Stimulated activated CD8-positive, alpha-beta memory T cell treated with anti-CD3 and anti-CD28 coated beads, Interleukin-12 subunit alpha, Interleukin-12 subunit beta, amount 100 ng/mL, for 24 hours (primary cell): Measurements from ENCODE around the gene PFAS.

Source experiments
- DNase-seq: peaks from one replicate; pipeline ENCODE4 v3.0.0-alpha.2; 2020; ENCODE audit errors: extremely low read depth

The PFAS gene

GRCh38 chr17:8268550-8269298 lies 19.6 kb downstream of the PFAS start:
- DNase-seq, result no peak

DNA sequence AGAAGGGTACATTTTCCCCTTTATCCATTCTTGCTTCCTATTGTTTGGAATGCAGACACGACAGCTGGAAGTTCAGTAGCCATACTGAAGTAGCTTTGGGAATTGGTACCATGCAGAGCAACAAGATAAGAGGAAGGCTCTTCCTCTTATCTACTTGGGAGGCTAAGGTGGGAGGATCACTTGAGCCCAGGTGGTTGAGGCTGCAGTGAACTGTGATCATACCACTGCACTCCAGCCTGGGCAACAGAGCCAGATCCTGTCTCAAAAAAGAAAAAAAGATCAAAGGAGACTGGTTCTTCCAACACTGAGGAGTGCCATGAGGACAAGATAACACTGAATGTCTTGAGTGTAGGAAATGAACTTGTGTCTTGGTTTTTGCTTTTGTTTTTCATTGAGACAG lies 23.3 kb downstream of the PFAS start:
- no peak for DNase-seq

DNA sequence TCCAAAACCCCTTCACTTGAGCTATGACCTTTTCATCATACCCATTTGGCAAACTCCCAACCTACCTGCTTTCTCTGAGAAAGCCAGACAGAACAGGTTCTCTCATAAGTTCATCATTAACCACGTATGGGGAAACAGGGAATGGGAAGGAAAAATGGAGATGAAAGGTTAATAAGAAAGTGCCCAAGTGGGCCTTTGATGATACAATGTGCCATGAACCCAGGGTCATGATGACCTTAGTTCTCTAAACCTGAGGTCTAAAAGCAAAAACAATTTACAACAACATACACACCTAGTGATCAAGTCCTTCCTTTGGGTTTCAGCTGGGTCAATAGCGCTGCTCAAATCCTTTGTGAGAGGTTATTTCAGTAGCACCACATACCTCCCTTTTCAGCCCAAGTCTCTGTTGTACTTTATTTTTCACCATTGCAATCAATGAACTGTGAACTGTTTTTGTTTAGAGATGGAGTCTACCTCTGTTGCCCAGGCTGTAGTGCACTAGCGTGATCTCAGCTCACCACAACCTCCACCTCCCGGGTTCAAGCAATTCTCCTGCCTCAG lies 24.9 kb downstream of the PFAS start:
- no peak for DNase-seq

DNA sequence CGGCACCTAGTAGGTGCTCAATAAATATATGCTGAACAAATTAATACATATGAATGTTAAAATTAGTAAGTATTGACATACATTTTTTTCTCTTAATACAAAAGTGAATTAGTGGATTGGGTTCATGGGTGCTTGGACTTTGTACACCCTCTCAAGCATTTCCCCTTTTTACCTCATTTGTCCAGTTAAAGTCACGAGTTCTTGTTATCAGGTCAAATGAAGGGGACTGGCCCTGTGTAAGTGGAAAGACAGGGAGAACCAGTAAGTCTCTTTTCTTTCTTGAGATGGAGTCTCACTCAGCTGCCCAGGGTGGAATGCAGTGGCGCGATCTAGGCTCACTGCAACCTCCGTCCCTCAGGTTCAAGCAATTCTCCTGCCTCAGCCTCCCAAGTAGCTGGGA lies 25.7 kb downstream of the PFAS start:
- no peak for DNase-seq

GRCh38 chr17:8275421-8276290 lies 26.6 kb downstream of the PFAS start:
- DNase-seq, result no peak

GRCh38 chr17:8277317-8277716 lies 28.2 kb downstream of the PFAS start:
- no peak for DNase-seq

DNA sequence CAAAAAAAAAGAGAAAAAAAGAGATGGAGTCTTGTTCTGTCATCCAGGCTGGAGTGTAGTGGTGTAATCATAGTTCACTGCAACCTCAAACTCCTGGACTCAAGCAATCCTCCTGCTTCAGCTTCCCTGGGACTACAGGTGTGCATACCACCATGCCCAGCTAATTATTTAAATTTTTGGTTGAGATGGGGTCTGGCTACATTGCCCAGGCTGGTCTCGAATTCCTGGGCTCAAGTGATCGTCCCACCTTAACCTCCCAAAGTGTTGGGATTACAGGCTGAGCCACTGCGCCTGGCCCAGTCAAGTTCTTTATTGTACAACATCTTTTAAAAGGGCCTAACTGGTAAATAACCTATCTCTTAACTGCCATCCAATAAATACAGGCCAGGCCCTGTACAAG lies 33.3 kb downstream of the PFAS start:
- DNase-seq, result no peak

GRCh38 chr17:8283356-8283755 lies 34.3 kb downstream of the PFAS start:
- no peak for DNase-seq

DNA sequence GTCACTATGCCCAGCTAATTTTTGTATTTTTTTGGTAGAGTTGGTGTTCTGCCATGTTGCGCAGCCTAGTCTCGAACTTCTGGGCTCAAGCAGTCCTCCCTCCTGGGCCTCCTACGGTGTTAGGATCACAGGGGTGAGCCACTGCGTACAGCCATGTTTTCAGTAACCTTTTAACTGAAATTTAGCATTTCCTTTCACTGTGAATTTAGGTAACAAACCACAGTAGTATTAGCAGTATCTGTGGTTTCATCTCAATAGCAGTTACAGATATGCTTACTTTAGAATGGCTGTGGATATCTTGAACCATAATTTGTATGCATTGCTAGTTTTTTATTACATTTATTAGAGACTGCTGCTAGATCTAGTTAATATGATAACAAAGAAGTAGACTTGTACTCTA lies 35.0 kb downstream of the PFAS start:
- DNase-seq, result no peak

DNA sequence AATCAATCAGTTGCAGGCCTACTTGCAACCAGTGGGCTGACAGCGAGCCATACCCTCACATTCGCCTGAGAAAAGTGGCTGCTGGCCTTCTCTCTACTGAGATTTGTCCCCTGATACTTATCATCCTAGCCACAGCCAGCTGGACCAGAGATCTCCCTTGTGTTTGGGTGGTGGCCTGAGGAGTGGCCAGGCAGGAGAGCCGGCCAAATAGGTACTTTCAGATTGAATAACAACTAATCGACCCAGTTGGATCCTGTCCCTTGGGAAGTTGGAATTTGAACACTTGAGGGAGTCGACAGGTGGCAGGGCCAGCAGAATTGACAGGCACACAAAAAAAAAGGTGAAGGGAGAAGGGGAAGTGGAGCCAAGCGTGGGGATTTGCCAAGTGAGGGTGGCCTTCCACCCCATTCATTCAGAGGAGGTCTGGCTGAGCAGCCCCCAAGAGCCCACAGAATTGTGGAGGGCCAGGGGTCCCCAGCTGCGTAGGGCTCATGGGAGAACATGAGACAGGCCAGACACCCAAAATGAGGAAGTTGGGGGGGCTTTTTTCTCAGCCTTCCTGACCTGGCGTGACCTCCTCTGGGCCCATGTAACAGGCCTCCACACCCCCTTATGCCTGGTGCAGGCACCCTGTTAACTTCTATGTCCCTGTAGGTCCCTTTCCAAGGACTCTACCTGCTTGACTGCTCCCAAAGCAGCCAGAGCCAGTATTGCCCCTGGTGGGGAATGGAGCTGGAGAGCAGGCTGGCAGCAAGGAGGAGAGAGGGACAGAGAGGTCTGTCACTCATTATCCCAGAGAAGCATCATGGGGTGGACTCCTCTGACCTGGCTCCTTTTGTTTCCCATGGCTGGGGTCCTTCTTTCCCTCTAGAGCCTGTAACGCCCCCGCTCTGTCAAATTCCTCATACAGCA lies 36.4 kb downstream of the PFAS start:
- no peak for DNase-seq

DNA sequence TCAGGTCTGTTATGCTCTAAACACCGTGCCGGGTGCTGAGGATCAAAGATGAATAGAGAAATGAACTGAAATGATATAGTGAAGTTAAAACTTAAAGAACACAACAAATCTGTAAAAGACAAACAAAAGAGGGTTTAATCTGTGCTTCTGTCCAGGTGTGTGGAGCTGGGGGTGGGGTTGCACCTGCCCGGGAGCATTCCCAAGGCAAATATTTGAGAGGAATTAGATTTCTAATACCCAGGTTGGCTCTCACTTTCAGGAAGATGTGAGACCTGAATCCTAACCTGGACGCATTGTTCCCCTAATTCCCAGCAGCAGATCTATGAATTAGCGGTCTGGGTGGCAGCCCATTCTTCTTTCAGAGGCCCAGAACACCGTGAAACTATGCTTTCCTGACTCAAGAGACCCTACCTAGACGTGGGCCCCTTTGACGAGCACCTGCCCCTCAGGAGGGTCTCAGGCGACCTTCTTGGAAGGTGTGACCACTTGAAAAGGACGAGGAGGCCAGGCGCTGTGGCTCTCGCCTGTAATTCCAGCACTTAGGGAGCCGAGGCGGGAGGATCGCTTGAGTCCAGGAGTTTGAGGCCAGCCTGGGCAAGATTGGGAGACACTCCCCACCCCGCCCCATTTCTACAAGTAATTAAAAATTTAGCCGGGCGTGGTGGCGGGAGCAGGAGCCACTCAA lies 38.7 kb downstream of the PFAS start:
- DNase-seq, result no peak

DNA sequence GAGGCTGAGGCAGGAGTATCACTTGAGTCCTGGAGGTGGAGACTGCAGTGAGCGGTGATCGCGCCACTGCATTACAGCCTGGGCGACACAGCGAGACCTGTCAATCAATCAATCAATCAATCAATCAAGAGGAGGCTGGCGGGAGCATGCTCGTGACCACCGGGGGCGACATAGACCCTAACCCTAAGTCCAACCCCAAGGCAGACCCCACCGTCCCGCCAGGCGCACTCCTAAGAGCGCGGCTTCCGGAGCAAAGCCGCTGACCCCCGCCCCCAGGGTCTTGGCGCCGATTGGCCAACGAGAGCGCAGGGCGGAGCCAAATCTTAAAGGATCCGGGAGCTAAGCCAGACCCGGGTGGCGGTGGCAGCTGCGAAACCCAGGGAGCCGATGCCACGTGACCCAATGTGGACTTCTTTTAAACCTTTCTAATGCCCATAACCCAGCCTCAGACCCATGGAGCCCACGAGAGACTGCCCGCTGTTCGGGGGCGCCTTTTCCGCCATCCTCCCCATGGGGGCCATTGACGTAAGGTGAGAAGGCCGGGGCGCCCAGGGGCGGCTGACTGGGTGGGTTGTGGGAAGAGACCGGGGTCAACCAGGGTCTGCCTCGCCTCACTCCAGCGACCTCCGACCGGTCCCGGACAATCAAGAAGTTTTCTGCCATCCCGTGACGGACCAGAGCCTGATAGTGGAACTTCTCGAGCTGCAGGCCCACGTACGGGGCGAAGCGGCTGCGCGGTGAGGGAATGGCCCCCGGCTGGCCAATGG lies 39.4 kb downstream of the PFAS start, which contains the start of gene RANGRF:
RANGRF (plus strand) TSS at position 335 of the 767 bp plus-strand sequence; CDS start at position 454, 119 bp downstream.
- DNase-seq, result peak; percentile 70

GRCh38 chr17:8289103-8289397 lies 40.0 kb downstream of the PFAS start:
- DNase-seq, result no peak

DNA sequence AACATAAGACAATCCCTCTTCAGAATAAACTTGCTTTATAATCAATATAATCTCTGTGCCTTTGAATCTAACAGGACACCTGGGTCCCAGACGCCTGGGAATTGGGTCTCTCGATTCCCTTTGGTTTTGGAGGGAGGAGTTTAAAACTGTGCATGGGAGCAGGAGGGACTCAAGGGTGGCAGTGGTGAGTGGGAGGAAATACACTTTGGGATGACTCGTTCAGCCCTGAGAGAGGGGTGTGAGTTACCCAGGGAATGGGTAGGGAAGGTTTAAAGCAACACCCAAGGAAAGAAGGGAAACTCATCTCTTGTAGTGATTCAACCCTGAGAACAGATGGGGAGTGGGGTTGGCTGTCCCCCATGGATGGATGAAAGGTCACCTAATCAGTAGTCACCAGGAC lies 41.0 kb downstream of the PFAS start:
- DNase-seq, result no peak

DNA sequence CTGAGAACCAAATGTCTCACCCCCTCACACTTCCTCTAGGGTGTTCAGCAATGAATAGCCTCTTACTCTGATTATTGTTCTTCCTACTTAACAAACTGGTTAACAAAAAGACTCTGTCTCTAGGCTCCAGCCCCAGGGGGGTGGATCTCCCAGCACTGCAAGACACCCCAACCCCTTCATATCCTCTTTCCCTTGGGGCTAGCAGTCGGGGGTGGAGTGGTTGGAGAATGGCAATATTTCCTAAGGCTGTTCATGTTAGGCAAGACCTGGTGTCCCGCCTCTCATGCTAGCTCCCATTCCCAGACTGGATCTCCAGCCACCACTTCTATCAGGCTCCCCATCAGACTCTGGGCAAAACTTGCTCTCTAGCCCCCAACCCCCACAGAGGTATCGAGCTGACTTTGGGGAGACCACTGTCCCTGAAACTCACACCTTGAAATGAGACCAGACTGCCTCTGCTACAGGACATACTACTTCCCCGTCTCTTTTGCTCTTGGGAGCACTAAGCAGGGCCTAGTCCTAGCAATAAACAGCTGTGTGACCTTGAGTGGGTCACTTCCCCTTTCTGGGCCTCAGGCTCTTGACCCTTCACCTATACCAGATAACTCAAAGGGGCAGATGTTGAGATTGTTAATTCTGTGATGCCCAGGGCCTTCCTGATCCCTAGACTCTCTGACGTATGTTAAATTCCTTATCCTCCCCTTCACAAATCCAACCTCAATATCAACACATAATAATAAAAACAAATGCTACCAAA lies 43.7 kb downstream of the PFAS start:
- DNase-seq, result no peak

GRCh38 chr17:8294361-8294760 lies 45.3 kb downstream of the PFAS start:
- no peak for DNase-seq

DNA sequence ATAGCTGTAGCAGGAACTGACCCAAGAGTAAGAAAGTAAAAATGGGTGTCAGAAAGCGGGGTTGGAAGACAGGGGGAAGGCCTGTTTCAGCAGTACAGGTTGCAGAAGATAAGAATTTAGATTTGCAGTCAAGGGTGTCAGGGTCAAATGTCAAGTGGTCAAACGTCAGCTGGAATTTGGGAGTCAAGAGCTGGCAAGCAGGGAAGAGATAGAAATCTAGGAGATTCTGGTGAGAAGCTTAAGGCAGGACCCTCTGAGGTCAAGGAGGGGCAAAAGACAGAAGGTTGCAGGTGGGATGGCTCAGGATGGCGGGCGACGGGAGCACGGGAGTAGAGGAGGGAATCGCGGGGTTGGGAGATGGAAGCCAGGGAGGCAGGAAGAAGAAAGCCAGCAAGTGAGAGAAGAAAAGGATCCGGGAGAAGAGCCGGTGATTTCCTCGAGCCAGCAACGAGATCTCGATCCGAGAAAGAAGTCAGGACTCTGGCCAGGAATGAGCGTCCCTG lies 45.8 kb downstream of the PFAS start:
- no peak for DNase-seq

GRCh38 chr17:8300226-8300625 lies 51.1 kb downstream of the PFAS start:
- DNase-seq, result no peak

GRCh38 chr17:8300627-8301242 lies 51.6 kb downstream of the PFAS start:
- DNase-seq, result no peak
